WTC11 (cell line): Measurements from ENCODE around the gene ANKFN1. TPM values are rescaled to one million over a fixed set of nuclear protein-coding genes. Genes with fewer than 3 reads are reported as not detected.

Source experiments
- ATAC-seq: fragments of 200-7000 bp; cut with Tn5 transposase; 2 replicates; pipeline ENCODE4 v1.10.0; 2021; ENCODE audit warnings: mild to moderate bottlenecking, moderate library complexity
- CTCF ChIA-PET: fragments of 300-600 bp; sonication (Branson Sonifier 250); formaldehyde crosslinking; loops from one replicate; lab custom pipeline; 2021; ENCODE audit warnings: antibody characterized with exemption; lab: Charles Lee
- POLR2A ChIA-PET: fragments of 350-600 bp; sonication (Branson Sonifier 250); formaldehyde crosslinking; loops from one replicate; lab custom pipeline; 2021; ENCODE audit warnings: antibody characterized with exemption; lab: Charles Lee
- DNase-seq: peaks from one replicate; pipeline ENCODE4 v3.0.0; 2021; ENCODE audit warnings: low spot score
- H3K27ac Mint-ChIP-seq: 2 replicates; pipeline ENCODE4 v1.8.0; 2021; ENCODE audit warnings: mixed read lengths
- H3K27me3 Mint-ChIP-seq: 2 replicates; pipeline ENCODE4 v1.8.0; 2021; ENCODE audit warnings: low read depth, mild to moderate bottlenecking, moderate library complexity, mixed read lengths
- H3K36me3 Mint-ChIP-seq: 2 replicates; pipeline ENCODE4 v1.8.0; 2021; ENCODE audit warnings: mixed read lengths
- H3K4me1 Mint-ChIP-seq: 2 replicates; pipeline ENCODE4 v1.8.0; 2022; ENCODE audit warnings: mixed read lengths
- H3K4me3 Mint-ChIP-seq: 2 replicates; pipeline ENCODE4 v1.8.0; 2021; ENCODE audit warnings: mild to moderate bottlenecking, moderate library complexity, mixed read lengths
- H3K9me3 Mint-ChIP-seq: 2 replicates; pipeline ENCODE4 v1.8.0; 2021; ENCODE audit warnings: mixed read lengths
- CREB1 ChIP-seq: sonication (generic); formaldehyde crosslinking; IDR thresholded peaks from 2 replicates; pipeline ENCODE4 v1.8.0; 2023; ENCODE audit warnings: mild to moderate bottlenecking, missing genetic modification reagents
- IRF2 ChIP-seq: sonication (generic); formaldehyde crosslinking; IDR thresholded peaks from 2 replicates; pipeline ENCODE4 v1.8.0; 2022; ENCODE audit warnings: low read depth, missing genetic modification reagents, borderline replicate concordance
- SOX15 ChIP-seq: fragments of 250-450 bp; sonication (Bioruptor Pico); IDR thresholded peaks from 2 replicates; pipeline ENCODE4 v1.9.0; 2021; ENCODE audit warnings: mild to moderate bottlenecking
- ZNF121 ChIP-seq: sonication (generic); formaldehyde crosslinking; IDR thresholded peaks from 2 replicates; pipeline ENCODE4 v1.8.0; 2023; ENCODE audit warnings: missing genetic modification reagents
- total RNA-seq: library from RNA; stranded (reverse); gene quantifications from 3 replicates; pipeline ENCODE4 v1.2.3, GENCODE V29; 2021
- TF ChIP-seq, protein P1 (sequence below): fragments of 250-450 bp; sonication (Bioruptor Pico); IDR thresholded peaks from 2 replicates; pipeline ENCODE4 v2.1.2; 2022; ENCODE audit warnings: mild to moderate bottlenecking, moderate library complexity
- TF ChIP-seq, protein P2 (sequence below): fragments of 200-600 bp; IDR thresholded peaks from 2 replicates; pipeline ENCODE4 v1.8.0; 2022; ENCODE audit warnings: antibody characterized with exemption
- TF ChIP-seq, protein P3 (sequence below): sonication (generic); formaldehyde crosslinking; IDR thresholded peaks from 2 replicates; pipeline ENCODE4 v1.8.1; 2023; ENCODE audit warnings: mild to moderate bottlenecking, missing genetic modification reagents, borderline replicate concordance
- TF ChIP-seq, protein P4 (sequence below): sonication (generic); formaldehyde crosslinking; IDR thresholded peaks from 2 replicates; pipeline ENCODE4 v1.8.1; 2023; ENCODE audit warnings: mild to moderate bottlenecking, missing genetic modification reagents, moderate library complexity
- TF ChIP-seq, protein P5 (sequence below): fragments of 250-450 bp; sonication (Bioruptor Pico); conservative IDR thresholded peaks from 2 replicates; pipeline ENCODE4 v1.9.0; 2021; ENCODE audit warnings: mild to moderate bottlenecking

The ANKFN1 gene
- total RNA-seq, 1 experiment from 2014 or later = 0.24 TPM

DNA sequence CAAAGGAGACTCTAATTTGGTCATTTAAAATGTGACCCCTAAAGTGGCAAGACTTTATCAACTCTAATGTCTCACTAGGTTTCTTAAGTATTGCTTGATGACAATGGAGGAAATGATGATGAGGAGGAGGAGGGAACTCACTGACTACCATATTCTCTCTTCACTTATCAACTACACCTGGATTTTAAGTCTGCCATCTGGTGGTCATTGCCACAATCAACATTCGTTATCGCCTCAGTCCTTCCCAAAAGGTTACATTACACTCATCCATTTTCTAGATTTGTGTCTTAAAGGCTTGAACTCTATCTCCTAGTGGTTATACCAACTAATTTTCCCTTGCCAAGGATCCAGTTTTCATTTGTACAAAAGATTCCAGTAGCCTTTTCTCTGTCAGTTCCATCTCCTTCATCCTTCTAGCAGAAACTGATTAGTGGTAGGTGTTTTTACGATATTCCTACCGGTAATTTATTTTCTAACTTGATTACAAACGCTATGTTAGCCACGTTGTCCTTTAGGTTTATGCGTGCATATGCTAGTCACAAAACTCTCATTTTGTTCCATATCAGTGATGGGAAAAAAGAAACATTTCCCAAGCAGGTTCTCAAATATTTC lies 325.7 kb downstream of the ANKFN1 start:
- Mint-ChIP-seq H3K36me3 (no peaks in the 10 kb centered on the region), H3K9me3 (0 out of 2 replicates have a peak, but pooled peaks cover 5% of the 10 kb centered on the region), H3K4me1 (no peaks in the 10 kb centered on the region), H3K27ac (no peak overlapping the region), H3K4me3 (no peak overlapping the region), H3K27me3 (no peaks in the 10 kb centered on the region)
- peak; percentile 33 for DNase-seq
- TF ChIP-seq, protein P1, sequence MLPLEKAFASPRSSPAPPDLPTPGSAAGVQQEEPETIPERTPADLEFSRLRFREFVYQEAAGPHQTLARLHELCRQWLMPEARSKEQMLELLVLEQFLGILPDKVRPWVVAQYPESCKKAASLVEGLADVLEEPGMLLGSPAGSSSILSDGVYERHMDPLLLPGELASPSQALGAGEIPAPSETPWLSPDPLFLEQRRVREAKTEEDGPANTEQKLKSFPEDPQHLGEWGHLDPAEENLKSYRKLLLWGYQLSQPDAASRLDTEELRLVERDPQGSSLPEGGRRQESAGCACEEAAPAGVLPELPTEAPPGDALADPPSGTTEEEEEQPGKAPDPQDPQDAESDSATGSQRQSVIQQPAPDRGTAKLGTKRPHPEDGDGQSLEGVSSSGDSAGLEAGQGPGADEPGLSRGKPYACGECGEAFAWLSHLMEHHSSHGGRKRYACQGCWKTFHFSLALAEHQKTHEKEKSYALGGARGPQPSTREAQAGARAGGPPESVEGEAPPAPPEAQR (CRISPR knock-in tag) = no peak
- TF ChIP-seq, protein P2, sequence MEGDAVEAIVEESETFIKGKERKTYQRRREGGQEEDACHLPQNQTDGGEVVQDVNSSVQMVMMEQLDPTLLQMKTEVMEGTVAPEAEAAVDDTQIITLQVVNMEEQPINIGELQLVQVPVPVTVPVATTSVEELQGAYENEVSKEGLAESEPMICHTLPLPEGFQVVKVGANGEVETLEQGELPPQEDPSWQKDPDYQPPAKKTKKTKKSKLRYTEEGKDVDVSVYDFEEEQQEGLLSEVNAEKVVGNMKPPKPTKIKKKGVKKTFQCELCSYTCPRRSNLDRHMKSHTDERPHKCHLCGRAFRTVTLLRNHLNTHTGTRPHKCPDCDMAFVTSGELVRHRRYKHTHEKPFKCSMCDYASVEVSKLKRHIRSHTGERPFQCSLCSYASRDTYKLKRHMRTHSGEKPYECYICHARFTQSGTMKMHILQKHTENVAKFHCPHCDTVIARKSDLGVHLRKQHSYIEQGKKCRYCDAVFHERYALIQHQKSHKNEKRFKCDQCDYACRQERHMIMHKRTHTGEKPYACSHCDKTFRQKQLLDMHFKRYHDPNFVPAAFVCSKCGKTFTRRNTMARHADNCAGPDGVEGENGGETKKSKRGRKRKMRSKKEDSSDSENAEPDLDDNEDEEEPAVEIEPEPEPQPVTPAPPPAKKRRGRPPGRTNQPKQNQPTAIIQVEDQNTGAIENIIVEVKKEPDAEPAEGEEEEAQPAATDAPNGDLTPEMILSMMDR = peak; percentile 37; the same call in 1 of the 2 replicates
- TF ChIP-seq, protein P3, sequence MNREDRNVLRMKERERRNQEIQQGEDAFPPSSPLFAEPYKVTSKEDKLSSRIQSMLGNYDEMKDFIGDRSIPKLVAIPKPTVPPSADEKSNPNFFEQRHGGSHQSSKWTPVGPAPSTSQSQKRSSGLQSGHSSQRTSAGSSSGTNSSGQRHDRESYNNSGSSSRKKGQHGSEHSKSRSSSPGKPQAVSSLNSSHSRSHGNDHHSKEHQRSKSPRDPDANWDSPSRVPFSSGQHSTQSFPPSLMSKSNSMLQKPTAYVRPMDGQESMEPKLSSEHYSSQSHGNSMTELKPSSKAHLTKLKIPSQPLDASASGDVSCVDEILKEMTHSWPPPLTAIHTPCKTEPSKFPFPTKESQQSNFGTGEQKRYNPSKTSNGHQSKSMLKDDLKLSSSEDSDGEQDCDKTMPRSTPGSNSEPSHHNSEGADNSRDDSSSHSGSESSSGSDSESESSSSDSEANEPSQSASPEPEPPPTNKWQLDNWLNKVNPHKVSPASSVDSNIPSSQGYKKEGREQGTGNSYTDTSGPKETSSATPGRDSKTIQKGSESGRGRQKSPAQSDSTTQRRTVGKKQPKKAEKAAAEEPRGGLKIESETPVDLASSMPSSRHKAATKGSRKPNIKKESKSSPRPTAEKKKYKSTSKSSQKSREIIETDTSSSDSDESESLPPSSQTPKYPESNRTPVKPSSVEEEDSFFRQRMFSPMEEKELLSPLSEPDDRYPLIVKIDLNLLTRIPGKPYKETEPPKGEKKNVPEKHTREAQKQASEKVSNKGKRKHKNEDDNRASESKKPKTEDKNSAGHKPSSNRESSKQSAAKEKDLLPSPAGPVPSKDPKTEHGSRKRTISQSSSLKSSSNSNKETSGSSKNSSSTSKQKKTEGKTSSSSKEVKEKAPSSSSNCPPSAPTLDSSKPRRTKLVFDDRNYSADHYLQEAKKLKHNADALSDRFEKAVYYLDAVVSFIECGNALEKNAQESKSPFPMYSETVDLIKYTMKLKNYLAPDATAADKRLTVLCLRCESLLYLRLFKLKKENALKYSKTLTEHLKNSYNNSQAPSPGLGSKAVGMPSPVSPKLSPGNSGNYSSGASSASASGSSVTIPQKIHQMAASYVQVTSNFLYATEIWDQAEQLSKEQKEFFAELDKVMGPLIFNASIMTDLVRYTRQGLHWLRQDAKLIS = no peak
- ChIA-PET CTCF (interaction anchor here (1.3 kb wide), 1 partner anchor 66 kb away, joined by 4 read pairs; no protein-coding TSS in a partner anchor), POLR2A (no interaction called here)
- ATAC-seq = peak; percentile 74

DNA sequence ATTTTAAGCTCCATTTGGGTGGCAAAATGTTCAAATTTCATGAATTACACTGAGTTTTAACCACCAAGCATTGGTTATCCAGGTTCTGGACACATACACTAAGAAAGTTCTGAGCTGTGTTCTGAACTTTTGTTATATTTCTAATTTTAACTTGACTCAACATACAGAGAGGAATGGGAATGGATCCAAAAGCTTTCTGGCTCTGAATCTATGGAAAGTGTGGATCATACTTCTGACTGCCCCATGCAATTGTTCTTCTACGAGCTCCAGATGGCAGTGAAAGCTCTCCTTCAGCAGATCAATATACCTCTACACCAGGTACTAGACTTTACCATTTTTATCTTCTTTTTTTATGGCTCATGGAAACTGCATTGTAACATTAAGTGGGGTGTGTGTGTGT lies 327.2 kb downstream of the ANKFN1 start:
- ChIA-PET CTCF (interaction anchor here (0.9 to 1.5 kb wide), 3 partner anchors 19 to 350 kb away, joined by 4 to 5 read pairs (median 5); no protein-coding TSS in a partner anchor), POLR2A (no interaction called here)
- Mint-ChIP-seq H3K9me3 (no peaks in the 10 kb centered on the region), H3K27ac (no peak overlapping the region), H3K36me3 (no peaks in the 10 kb centered on the region), H3K4me1 (no peaks in the 10 kb centered on the region), H3K4me3 (no peak overlapping the region), H3K27me3 (no peaks in the 10 kb centered on the region)
- TF ChIP-seq, protein P1 (CRISPR knock-in tag) = no peak
- TF ChIP-seq, protein P4, sequence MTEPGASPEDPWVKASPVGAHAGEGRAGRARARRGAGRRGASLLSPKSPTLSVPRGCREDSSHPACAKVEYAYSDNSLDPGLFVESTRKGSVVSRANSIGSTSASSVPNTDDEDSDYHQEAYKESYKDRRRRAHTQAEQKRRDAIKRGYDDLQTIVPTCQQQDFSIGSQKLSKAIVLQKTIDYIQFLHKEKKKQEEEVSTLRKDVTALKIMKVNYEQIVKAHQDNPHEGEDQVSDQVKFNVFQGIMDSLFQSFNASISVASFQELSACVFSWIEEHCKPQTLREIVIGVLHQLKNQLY (CRISPR knock-in tag) = no peak
- TF ChIP-seq CREB1 (CRISPR knock-in tag) (no peak), IRF2 (CRISPR knock-in tag) (no peak), SOX15 (no peak), ZNF121 (CRISPR knock-in tag) (no peak)
- TF ChIP-seq, protein P5, sequence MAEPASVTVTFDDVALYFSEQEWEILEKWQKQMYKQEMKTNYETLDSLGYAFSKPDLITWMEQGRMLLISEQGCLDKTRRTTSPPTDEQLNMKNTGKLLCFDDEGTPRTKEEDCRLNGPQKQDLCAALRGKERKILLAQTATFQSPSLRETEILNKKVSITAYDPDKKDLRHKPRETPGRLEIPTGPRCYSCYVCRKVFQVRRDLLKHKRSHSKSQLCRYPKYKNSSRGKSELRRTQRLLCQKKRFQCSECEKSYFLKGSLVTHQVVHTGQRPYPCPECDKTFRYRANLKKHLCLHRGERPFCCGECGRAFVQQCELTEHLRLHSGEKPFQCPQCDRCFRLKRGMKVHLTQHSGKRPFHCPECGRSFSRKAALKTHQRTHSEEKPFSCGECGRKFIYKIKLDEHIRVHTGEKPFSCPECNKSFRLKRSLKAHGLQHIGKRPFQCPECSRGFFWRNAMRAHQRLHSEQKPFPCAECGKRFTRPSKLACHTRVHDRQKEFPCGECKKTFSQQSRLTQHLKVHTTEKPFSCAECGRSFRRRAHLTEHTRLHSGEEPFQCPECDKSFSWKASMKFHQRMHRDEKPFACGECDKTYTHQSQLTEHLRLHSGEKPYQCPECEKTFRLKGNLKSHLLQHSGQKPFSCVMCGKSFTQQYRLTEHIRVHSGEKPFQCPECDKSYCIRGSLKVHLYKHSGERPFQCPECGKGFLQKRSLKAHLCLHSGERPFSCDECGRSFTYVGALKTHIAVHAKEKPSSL = no peak
- DNase-seq = no peak
- ATAC-seq = no peak
